Suppressor macrophage (primary cell): ENCODE measurements around the gene MPND.

Experiments used
- DNase-seq, 4 experiments: peaks; one replicate each; pipeline ENCODE4 v3.0.0-alpha.2; 2020 to 2022

Gene MPND

DNA sequence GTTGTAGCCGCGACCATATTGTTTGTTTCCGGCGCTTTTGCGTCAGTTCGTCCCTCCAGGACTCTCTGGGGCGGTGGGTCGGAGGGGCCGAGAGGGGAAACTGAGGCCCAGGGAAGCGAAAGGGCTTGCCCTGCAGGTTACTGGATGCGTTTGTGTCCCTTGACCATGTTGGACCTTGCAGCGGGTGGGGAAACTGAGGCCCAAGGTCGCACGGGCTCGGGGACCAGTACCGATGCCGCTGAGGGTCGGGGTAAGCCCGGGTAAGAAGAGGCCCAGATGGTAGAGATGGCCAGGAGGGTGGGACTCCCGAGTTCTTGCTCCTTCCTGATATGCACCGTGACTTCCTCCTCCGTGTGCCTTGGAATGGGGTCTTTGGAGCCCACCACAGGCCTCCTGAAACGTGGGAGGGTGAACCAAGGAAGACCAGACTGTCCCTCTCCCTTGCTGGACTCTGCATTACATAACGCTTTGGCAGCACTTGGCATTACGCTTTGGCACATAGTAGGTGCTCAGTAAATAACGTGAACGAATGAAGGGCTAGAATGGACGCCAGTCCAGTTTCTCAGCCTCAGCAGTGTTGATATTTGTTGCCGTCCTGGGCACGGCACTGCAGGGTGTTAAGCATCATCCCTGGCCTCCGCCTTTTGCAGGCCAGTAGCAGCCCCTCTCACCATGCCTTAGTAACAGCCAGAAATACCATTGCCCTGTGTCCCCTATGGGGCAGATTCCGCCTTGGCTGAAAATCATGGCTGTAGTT, 59.8 kb downstream of the MPND start:
- no peak for DNase-seq

- DNase-seq = no peak
These were observed 62.6 kb downstream of the MPND start for GRCh38 chr19:4405977-4406376.

- no peak for DNase-seq
These were observed 63.3 kb downstream of the MPND start for GRCh38 chr19:4406626-4407025.

- no peak for DNase-seq
These were observed 66.0 kb downstream of the MPND start for GRCh38 chr19:4409123-4409933.
